Hematopoietic multipotent progenitor cell treated with erythropoietin and hydrocortisone succinate and interleukin-3 and kit ligand, for 6 days (in vitro differentiated cells): ENCODE measurements around the gene FAM72B.
"Not testable (repeated sequence)": the region's sequence is repeated elsewhere in the genome, so short reads cannot be mapped to it uniquely, and the experiment has no call there.

ENCODE experiments used
- DNase-seq: peaks from one replicate; pipeline ENCODE4 v3.0.0-alpha.2; 2015

Gene FAM72B

GRCh38 chr1:121148489-121149190, 35.5 kb downstream of the FAM72B start:
- DNase-seq: not testable (repeated sequence)

- DNase-seq: not testable (repeated sequence)
These were observed 43.7 kb downstream of the FAM72B start for GRCh38 chr1:121140393-121140792.

GRCh38 chr1:121131494-121131893, 52.6 kb downstream of the FAM72B start:
- not testable (repeated sequence) for DNase-seq

- not testable (repeated sequence) for DNase-seq
These were observed 65.7 kb downstream of the FAM72B start for GRCh38 chr1:121118480-121118824.
